Measurements from ENCODE around the gene TLN1. TPM values are rescaled to one million over a fixed set of nuclear protein-coding genes. Genes with fewer than 3 reads are reported as not detected.
A peak's percentile ranks its signal among the peaks of the same experiment; 100 is the strongest.

TLN1 gene
- total RNA-seq, 1 donor from 2014 or later: 56.2 TPM

DNA sequence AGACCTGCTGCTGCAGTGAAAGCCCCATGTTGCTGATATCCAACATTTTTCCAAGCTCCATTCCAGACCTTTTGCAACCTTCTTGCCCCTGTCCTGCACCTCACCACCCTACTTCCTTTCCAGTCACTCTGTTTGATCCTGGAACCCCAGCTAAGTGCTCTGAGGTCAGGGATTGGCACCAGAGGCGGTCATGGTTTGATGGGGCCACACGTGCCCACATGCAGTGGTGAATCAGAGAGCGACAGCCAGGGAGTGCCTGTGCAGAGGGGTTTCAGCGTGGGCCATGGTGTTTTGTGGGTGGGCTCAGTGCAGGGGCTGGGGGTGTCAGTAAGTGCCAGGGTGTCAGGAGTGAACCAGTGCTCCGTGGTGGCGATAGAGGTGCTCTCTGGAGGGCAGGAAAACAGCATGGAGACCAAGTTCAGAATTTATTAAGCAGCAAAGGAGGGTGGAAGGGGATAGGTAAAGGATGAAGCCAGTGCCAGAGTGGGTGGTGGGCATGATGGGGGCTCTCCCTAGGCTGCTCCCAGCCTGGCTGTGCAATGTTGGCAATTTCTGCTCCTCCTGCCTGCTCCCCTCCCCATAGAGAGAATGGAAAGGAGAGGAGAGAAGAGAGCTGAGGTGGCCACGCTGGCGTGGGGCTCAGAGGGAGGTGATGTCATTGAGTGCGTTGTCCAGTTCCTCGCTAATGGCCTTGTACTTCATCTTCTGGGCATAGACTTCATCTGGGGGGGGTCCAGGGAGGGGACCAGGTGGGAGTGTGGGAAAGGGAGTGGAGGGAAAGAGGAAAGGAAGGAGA lies 49.3 kb downstream of the TLN1 start:
- Mint-ChIP-seq H3K27ac (ENCODE audit: unreplicated experiment) (peak overlapping the region; percentile 8), H3K9me3 (ENCODE audit: unreplicated experiment) (peaks cover 9% of the 10 kb centered on the region)
- no peak for DNase-seq

GRCh38 chr9:35682051-35682450 lies 49.9 kb downstream of the TLN1 start:
- no peak for DNase-seq
- H3K27ac Mint-ChIP-seq (ENCODE audit: unreplicated experiment): no peak overlapping the region
- H3K4me3 Mint-ChIP-seq (ENCODE audit: unreplicated experiment): no peak overlapping the region
- H3K4me1 Mint-ChIP-seq (ENCODE audit: low read depth, unreplicated experiment): peaks cover 15% of the 10 kb centered on the region
- no peaks in the 10 kb centered on the region for H3K36me3 Mint-ChIP-seq (ENCODE audit: unreplicated experiment)
- H3K27me3 Mint-ChIP-seq (ENCODE audit: unreplicated experiment): peaks cover 10% of the 10 kb centered on the region
- peaks cover 9% of the 10 kb centered on the region for H3K9me3 Mint-ChIP-seq (ENCODE audit: unreplicated experiment)
- TF ChIP-seq, protein P1, sequence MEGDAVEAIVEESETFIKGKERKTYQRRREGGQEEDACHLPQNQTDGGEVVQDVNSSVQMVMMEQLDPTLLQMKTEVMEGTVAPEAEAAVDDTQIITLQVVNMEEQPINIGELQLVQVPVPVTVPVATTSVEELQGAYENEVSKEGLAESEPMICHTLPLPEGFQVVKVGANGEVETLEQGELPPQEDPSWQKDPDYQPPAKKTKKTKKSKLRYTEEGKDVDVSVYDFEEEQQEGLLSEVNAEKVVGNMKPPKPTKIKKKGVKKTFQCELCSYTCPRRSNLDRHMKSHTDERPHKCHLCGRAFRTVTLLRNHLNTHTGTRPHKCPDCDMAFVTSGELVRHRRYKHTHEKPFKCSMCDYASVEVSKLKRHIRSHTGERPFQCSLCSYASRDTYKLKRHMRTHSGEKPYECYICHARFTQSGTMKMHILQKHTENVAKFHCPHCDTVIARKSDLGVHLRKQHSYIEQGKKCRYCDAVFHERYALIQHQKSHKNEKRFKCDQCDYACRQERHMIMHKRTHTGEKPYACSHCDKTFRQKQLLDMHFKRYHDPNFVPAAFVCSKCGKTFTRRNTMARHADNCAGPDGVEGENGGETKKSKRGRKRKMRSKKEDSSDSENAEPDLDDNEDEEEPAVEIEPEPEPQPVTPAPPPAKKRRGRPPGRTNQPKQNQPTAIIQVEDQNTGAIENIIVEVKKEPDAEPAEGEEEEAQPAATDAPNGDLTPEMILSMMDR (IDR thresholded peaks at IDR 0.05; ENCODE audit: partially characterized antibody, unreplicated experiment): no peak

More for the DNA sequence above, 49.3 kb downstream of the TLN1 start:
- Mint-ChIP-seq H3K4me3 (ENCODE audit: unreplicated experiment) (no peak overlapping the region), H3K36me3 (ENCODE audit: unreplicated experiment) (no peaks in the 10 kb centered on the region), H3K4me1 (ENCODE audit: low read depth, unreplicated experiment) (peaks cover 19% of the 10 kb centered on the region), H3K27me3 (ENCODE audit: unreplicated experiment) (peaks cover 10% of the 10 kb centered on the region)
- TF ChIP-seq, protein P1 (IDR thresholded peaks at IDR 0.05; ENCODE audit: partially characterized antibody, unreplicated experiment): no peak

DNA sequence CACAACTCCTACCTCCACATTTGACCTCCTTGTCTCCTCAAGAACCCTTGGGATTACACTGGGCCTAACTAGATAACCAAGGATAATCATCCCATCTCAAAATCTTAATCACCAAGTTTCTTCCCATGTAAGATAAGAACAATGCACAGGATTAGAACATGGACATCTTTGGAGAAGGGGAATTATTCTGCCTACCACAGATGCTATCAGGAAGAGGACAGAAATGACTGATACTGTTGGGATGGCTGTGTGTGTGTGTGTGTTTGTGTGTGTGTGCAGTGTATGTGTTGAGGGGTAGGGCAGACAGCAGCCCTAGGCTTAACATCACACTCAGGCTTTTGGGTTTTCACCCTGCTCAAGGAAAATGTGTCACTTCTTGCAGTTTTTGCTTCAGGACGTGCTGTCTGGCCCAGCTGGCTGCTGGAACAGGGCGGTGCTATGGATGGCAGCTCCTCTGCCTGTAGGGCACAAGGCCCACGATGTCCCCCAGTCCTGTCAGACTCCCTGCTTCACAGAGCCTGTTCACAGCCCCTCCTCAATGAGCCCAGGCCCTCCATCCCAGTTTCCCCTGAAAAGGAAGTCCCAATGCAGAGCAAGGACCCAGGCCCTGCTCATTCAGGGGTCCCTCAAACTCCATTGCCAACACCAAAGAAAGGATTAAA lies 50.5 kb downstream of the TLN1 start:
- Mint-ChIP-seq H3K27me3 (ENCODE audit: unreplicated experiment) (peaks cover 10% of the 10 kb centered on the region), H3K4me1 (ENCODE audit: low read depth, unreplicated experiment) (peaks cover 9% of the 10 kb centered on the region), H3K27ac (ENCODE audit: unreplicated experiment) (no peak overlapping the region), H3K36me3 (ENCODE audit: unreplicated experiment) (no peaks in the 10 kb centered on the region), H3K9me3 (ENCODE audit: unreplicated experiment) (peaks cover 9% of the 10 kb centered on the region), H3K4me3 (ENCODE audit: unreplicated experiment) (no peak overlapping the region)
- no peak for DNase-seq
- TF ChIP-seq, protein P1 (IDR thresholded peaks at IDR 0.05; ENCODE audit: partially characterized antibody, unreplicated experiment): no peak

GRCh38 chr9:35680331-35681105 lies 51.5 kb downstream of the TLN1 start:
- peaks cover 7% of the 10 kb centered on the region for H3K9me3 Mint-ChIP-seq (ENCODE audit: unreplicated experiment)
- peaks cover 10% of the 10 kb centered on the region for H3K27me3 Mint-ChIP-seq (ENCODE audit: unreplicated experiment)
- no peak overlapping the region for H3K27ac Mint-ChIP-seq (ENCODE audit: unreplicated experiment)
- H3K4me1 Mint-ChIP-seq (ENCODE audit: low read depth, unreplicated experiment): peaks cover 8% of the 10 kb centered on the region
- no peak for DNase-seq
- no peak overlapping the region for H3K4me3 Mint-ChIP-seq (ENCODE audit: unreplicated experiment)
- H3K36me3 Mint-ChIP-seq (ENCODE audit: unreplicated experiment): no peaks in the 10 kb centered on the region
- TF ChIP-seq, protein P1 (IDR thresholded peaks at IDR 0.05; ENCODE audit: partially characterized antibody, unreplicated experiment): no peak

Measured in glutamatergic neuron (in vitro differentiated cells).